Activated CD8-positive, alpha-beta memory T cell treated with anti-CD3 and anti-CD28 coated beads, Interleukin-2, amount 50 U/mL, for 24 hours (primary cell): Measurements from ENCODE around the gene ITFG2.

ENCODE experiments used
- DNase-seq: peaks from one replicate; pipeline ENCODE4 v3.0.0-alpha.2; 2020; ENCODE audit errors: extremely low read depth

ITFG2 gene

DNA sequence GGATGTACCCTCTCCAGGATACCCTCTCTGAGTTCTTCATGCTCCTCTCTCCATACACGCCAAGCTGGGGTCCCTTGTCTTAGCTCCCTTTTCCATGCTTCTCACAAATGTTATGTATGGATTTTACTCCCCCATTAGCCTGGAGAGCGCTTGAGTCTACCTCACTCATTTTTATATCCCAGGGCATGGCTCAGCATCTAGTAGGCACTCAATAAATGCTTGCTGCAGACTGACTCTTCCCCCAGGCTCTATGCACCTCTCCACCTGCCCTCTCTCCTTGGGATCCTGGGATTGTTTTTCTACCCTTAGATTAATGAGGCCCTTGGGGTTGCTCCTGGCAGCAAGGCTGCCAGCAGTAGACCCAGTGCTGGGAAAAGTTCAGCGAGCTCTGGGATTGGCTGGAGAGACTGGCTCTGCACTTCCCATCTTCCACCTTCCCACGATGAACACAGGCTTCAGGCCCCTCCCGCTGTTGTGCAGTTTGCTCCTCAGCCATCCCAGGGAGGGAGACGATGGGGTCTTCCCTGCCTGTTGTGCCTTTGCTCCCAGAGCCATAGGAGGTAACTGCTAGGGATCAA lies 20.2 kb downstream of the ITFG2 start:
- DNase-seq, result no peak

DNA sequence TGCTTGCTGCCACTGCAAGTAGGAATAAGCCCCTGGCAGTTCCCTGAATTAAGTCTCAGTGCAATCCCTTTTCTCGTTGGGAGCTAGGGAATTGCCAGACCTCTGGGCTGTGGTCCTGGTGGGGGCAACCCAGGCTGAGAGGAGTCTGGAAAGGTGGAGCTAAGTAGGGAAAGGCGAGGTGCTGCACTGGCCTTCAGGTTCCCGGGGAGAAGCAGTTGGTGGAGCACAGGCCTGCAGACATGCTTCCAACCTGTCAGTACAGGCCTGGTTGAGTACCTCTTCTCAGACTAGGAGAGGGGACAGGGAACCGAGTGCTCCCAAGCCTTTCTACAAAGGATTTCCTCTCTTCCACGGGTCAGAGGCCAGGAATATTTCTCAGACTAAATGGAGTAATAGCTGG lies 20.9 kb downstream of the ITFG2 start:
- DNase-seq, result no peak

DNA sequence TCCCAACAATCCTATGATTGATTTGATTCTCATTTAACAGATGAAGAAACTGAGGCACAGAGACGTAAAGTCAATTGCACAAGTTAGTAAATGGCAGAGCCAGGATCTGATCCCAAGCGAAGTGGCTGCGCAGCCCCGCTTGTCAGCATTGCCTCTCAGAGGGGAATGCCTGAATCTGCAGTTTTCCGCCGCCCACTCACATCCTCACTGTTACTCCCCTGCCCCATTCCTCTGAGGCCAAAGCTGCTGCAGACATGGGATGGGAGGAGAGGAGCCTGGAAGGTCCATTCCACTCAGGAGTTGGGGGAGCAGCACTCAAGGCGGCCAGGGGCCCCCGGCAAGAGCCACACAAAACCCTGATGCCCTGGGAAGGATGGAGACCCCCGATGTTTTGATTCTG lies 21.3 kb downstream of the ITFG2 start:
- DNase-seq, result no peak

DNA sequence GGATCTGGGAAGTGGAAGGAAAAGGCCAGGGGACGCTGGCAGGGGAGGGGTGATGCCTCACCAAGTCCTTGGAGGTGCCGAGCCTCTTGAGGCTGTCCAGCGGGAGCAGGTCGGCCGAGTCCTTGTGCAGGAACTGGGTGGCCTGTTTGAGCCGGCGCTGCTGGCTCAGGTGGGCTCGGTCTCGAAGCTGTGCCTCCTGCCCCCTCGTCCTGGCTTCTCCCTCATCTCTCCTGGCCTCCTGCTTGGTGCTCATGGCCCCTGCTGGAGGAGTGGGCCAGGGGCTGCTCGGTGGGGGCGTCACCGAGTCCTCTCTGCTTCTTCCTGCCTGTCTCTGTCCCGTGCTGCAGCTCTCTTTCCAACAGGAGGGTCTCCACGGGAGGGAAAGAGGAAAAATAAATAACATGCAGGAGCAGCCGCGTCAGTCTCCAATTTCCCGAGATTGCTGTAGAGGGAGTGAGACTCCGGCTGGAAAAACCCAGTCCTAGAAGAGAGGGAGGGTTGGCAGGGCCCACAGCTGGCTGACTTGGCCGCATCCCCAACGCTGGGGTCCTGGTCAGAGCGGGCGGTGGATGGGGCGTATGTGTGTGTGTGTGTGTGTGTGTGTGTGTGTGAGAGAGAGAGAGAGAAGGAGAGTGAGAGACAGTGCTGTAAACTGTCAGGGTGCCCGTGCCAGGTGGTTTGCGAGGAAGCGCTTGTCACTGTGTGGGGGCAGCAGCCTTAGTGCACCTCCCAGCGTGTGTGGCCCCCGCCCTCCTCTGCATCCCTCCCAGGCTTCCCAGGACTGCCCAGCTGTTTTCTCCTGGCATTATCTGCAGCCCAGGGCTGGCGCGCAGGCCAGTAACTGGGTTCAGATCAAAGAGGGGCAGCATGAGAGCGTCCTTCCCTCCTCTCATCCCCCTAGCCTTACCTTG lies 22.4 kb downstream of the ITFG2 start, which contains the start of gene NRIP2:
Gene NRIP2 (minus strand): TSS at position 455 of the 911 bp plus-strand sequence. CDS start 52 bp downstream, at position 403.
- DNase-seq, result no peak

DNA sequence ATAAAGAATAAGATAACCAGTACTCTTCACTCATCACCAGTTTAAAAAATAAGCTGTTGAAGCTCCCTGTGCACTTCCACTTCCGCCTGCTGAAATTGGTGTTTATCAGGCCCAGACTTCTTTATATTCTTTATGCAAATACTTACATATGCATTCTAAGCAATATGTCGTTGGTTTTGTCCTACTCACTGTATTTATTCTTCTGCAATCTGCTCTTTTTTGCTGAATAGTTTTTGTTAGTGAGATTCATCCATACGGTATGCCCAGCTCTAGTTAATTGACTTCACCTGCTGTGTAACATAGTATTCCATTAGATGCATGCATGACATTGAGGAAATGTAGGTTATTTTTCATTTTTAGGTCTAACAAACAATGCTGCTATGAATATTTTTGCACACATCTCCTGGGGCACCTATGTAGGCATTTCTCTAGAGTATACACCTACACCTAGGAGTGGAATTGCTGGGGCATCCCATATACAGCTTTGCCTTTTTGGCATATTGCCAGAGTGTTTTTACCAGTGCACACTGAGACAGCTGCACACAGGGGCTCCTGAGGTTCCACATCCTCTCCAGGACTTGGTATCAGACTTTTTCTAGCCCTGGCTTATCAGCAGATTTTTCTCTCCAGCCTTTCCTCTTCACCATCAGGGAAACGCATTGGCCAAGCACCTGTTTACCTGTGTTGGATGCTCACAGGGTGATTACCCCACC lies 23.4 kb downstream of the ITFG2 start:
- DNase-seq, result no peak

DNA sequence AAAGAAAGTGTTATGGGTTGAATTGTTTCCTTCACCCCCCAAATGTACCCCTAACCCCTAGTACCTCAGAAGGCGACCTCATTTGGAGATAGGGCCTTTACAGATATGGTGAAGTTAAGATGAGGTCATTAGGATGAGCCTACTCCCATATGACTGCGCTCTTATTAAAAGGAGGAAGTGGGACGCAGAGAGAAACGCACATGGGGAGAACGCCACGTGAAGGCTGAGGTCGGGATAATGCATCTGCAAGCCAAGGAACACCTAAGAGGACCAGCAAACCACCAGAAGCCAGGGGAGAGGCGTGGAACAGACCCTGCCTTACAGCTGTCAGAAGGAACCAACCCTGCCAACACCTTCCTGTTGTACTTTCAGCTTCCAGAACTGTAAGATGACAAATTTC lies 24.1 kb downstream of the ITFG2 start:
- no peak for DNase-seq

DNA sequence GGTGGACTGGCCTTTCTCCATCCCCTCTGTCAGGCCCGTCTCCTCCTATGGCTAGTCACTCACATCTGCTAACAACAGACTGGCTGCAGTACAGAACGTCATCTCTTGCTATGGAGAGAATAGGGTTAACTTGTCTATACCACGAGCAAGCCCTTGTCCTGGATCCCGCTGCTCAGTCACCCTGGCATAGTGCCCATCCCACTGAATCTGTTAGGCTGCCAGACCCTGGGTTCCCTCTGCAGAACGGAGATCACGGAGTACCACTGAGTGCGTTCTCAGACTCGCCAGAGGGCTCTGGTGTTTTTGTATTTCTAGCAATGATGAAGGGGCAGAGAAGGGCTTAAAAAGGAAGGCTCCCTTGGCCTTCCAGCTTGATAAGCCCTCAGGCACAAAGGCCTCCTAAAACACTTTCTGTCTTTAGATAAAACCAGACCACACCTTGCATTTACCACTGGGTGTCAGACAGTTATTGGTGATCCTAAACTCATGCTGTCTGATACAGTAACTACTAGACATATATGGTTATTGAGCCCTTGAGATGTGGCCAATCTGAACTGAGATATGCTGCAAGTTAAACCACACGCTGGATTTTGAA lies 28.7 kb downstream of the ITFG2 start:
- DNase-seq, result no peak

DNA sequence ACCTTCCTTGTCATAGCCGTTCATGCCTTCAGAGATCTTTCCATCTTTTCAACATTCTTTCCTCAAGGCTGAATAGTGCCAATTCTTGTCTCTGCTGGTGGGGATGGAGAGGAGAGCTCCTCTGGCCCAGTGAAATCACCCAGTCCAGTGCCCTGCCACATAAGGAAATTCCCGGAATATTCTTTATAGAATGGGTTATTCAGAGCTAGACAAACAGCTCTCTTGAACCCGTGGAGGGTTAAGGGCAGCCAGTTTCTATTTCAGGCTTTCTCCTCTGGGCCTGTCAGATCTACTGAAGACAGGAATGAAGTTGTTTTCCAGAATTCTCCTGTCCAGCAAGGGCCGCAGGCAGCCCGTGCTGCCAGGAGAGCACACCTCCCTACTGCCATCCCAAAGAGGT lies 30.5 kb downstream of the ITFG2 start:
- no peak for DNase-seq

DNA sequence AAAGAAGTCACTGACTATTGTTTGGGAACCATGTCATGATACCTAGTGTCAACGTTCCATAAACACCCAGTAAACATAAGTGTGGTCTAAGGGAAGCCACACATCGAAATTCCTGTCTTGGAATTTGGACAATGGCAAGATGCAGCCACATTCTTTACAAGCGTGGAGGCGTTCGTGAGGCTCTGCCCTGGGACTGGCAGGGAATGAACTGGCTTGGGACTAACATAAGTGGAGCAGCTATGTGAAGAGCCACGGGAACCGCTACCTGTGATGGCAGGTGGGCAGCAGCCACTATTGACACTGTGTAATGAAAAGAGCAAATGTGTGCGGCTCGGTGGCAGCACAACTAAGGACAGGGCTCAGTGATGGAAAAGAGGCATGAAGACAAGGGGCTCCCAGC lies 32.3 kb downstream of the ITFG2 start:
- no peak for DNase-seq

DNA sequence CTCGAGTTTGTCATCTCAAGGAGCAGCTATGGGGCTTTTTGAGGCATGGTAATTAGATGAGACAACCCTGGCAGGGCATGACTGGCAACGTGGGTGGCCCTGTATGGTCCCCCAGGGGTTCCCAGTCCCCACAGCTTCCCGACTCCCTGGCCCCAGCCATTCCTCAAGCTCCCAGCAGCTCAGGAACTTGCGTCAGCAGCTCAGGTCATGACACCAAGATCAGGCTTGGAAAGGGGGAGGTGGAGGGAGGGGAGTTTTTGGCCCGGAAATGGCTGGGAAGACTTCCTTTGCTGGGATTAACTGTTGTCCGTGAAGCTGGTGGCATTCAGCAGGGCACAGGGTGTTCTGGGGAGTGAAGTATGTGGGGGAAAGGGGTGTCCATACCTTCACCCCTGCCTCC lies 32.8 kb downstream of the ITFG2 start:
- DNase-seq, result no peak

DNA sequence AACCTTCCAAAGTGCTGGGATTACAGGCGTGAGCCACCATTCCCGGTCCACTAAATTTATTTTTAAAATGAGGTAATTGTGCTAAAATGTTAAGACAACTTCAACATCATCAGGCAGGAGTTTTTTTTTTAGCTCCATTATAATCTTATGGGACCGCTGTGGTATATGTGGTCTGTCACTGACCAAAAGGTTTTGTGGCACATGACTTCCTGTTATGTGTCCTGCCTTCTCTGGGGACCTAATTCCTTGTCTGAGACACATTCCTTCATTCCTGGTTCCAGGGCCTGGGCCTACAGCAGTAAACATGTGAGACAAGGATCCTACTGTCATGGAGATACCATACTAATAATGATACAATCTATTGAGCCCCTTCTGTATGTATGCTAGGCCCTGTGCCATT lies 39.5 kb downstream of the ITFG2 start:
- DNase-seq, result no peak

DNA sequence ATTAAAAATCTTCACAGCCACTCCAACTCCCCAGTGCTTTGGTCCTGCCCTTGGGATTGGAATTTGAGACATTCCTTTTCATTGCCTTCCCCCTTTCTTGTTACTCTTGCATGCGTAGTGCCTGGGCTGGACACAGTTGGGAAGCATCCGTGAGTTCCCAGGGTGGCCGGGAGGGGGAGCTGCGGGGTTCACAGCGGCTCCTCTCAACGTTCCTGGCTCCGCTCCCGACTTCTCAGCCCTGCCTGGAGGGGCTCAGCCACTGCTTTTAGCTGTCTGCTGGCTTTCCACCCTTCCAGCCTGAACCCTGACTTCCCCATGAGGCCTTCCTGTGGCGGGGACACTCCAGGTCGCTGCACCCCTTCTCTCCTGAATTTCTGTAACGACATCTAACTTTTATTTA lies 41.2 kb downstream of the ITFG2 start:
- DNase-seq, result no peak

DNA sequence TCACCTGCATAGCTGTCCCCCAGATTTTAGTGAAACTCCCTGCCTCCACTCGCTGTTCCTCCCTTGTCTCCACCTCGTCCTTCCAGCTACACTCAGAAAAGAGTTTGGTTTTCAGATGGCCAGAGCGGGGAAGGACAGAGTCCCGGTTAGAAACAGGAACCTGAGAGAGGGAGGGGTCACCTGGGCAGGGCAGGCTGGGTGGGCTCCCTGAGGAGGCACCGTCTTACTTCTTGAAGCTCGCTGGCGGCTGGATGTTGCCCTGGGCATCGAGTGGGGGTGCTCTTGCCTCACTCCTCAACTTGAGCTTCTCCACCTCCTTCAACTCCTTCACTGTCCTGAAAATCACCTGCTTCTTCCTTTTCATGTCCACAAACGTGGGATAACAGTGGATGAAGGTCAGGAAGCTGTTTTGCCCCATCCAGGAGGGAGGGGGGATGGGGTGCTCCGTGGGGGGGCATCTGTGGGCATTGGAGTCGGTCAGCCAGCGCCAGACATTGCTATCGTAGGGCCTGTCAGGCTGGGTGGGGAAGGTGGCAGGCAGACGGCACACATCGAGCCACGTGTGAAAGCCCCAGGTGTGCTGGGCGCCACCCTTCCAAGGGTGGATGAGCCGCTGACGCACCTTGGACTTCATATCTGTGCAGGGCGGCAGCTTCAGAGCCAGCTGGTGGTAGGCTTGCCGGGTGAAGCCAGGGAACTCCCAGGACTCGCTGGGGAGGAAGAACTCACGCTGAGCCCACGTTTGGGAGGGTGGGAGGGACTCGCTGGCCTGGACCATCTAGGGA lies 42.4 kb downstream of the ITFG2 start:
- DNase-seq, result no peak

DNA sequence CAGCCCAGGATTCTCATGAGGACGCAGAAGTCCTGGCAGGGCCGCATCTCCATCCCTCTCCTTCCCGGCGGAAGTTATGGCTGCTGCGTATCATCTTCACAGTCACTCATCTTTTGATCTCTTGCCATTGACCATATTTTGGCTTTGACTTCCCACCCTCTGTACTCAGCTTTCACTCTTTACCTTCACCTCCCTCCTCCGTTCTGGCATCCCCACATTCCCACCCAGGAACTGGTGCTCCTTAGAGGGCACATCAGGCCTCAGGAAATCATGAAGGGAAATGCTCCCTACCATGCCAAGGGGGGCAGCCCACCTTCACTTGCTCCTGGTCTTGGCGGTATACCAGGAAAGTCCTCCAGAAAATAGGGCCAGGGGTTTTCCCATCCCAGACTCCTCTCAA lies 43.1 kb downstream of the ITFG2 start:
- no peak for DNase-seq

DNA sequence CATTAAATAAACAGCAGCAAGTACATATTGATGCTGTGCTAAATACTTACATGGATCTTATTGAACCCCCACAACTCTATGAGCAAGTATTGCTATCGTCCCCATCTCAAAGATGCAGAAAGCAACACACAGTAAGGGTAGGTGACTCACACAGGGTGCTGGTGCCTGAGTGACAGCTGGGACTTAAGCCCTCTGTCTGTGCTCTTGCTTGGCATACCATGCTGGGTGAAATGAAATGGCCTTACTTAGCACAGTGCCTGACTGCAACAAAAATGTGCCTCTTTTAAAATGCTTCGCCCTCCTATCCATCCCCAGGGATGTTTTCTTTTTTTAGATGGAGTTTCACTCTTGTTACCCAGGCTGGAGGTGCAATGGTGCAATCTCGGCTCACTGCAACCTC lies 43.6 kb downstream of the ITFG2 start:
- DNase-seq, result no peak

DNA sequence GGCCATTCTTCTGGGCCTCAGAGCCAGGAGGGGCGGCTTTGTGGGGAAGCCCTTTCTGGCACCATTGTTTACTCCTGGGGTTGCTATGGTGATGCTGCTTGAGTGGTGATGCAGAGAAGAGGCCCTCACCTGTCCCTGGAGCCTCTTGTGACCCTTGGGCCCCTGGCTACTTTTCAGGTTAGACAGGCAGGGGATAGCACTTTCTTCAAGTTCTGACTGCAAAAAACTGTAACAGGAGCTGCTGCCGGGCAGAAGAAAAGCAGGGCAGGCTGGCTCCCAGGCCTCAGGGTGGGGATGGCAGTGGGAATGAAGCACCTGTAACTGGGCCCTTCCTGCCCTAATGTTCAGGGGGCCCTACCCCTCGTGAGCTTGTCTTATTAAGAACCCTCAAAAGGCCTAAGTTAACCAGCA lies 44.6 kb downstream of the ITFG2 start, which contains the start of gene TEX52:
Gene TEX52 (minus strand): TSS at position 19 of the 411 bp plus-strand sequence. CDS start 13 bp downstream, at position 6.
- no peak for DNase-seq

DNA sequence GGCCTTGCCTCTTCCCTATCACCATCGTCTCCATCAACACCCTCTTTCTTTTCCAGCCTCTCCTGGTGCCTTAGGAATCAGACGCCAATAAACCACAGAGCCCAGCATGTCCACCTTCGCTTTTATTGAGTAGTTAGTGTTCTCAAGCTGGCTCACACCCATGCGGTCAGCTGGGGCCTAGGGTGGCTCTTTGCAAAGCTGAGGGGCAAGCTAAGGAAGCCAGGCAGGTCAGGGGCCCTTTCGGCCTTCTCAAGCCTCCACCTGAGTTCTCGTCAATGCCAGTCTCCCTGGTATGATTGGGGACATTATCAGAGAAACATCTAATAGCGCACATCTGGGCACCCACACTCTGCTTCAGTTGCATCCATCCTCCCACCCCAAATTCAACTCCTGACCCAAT lies 45.1 kb downstream of the ITFG2 start:
- no peak for DNase-seq

DNA sequence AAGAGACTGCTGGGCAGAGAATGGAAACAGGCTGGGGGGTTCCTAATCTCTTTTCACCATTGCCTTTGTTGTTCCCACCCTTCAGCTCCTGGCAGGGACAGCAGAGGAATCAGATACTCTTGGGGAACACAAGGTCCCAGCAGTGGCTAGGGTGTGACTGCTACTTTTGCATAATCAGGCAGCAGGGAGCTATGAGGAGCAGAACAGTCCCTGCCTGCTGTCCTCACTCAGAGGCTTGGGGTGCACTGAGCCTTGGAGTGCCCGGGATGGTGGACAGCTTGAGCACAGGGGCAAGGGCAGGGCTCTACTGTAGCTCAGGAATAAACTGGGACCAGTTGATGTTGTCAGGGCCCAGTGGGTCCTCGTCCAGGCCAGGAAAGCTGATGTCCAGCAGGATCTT lies 45.9 kb downstream of the ITFG2 start:
- no peak for DNase-seq

DNA sequence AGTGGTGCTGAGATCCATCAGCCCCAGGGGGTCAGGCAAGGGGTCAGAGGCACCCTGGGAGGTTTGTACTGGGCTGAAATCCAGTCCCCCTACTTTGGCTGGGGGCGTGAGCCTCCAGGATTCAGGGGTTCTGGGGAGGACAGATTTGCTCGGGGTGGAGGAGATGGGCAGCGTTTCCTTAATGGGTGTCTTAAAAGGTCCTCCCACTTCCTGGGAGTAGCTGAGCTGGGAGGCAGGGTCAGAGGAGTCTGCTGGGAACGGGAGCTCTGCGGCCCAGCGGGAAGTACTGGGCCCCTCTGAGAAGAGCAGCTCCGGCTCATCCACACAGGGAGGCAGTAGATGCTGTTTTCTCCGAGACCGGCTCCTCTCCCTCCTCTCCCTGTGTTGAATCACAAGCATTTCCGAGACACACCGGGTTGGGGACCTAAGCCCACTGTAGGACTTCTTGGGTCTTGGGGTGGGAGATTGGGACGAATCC lies 46.5 kb downstream of the ITFG2 start:
- DNase-seq, result no peak

DNA sequence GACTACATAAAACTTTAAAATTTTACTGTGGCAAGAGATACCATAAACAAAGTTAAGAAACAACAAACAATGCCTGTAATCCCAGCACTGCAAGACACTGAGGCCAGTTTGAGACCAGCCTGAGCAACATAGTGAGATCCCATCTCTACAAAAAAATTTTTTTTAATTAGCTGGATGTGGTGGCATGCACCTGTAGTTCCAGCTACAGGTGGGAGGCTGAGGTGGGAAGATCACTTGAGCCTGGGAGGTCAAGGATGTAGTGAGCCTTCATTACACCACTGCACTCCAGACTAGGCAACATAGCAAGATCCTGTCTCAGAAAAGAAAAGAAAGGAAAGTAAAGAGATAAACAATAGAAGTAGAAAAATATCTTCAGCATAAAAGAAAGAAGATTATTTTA lies 47.7 kb downstream of the ITFG2 start:
- DNase-seq, result no peak

DNA sequence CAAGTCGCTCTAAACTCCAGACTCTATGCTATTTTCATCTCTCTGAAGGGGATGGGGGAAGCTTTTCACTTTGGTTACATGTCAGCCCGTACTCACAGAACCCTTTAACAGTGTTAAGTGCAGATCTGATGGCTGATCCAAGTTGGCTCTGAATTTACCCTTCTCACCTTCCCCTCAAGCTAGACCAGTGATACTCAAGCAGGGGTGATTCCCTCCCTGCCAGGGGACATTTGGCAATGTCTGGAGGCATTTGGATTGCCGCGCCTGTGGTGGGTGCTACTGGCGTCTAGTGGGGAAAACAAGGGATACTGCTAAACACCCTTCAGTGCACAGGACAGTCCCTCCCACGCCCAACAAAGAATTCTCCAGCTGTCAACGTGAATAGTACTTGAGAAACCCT lies 50.4 kb downstream of the ITFG2 start:
- DNase-seq, result no peak
